Adrenal gland (tissue), 12 donors: ENCODE results near the gene TMEM174. TPM values are rescaled to one million over a fixed set of nuclear protein-coding genes. Genes with fewer than 3 reads are reported as not detected.
A peak's percentile ranks its signal among the peaks of the same experiment; 100 is the strongest.

ENCODE experiments used
- DNase-seq, 7 donors: peaks; one replicate each; pipeline ENCODE4 v3.0.0-alpha.2; 2019 to 2020
- H3K27ac ChIP-seq, 5 donors: fragments of 200-600 bp; sonication (generic) in 4 of 5; 1 replicate in 3 of 5; 2 replicates in 2 of 5; pipeline versions ENCODE4 v1.5.1 to v1.8.0; 2016 to 2020; ENCODE audit warnings: mild to moderate bottlenecking in 1 of 5
- H3K27me3 ChIP-seq: fragments of 200-600 bp; 2 replicates; pipeline ENCODE4 v1.8.0; 2021
- H3K36me3 ChIP-seq, 2 donors: fragments of 200-600 bp; replicated peaks in 1 of 2; 1 replicate in 1 of 2; 2 replicates in 1 of 2; pipeline versions ENCODE4 v1.5.1 to v1.8.0; 2018 to 2022
- H3K4me1 ChIP-seq, 2 donors: fragments of 200-600 bp; replicated peaks in 1 of 2; 1 replicate in 1 of 2; 2 replicates in 1 of 2; pipeline versions ENCODE4 v1.5.1 to v1.8.0; 2018 to 2021
- H3K4me3 ChIP-seq, 4 donors: fragments of 200-600 bp; sonication (generic) in 3 of 4; one replicate each; pipeline ENCODE4 v1.5.1; 2016 to 2018
- H3K9me3 ChIP-seq, 3 donors: fragments of 200-600 bp; sonication (generic) in 1 of 3; replicated peaks in 1 of 3; 1 replicate in 2 of 3; 2 replicates in 1 of 3; pipeline versions ENCODE4 v1.5.1 to v1.8.0; 2016 to 2021
- CTCF ChIP-seq, 6 experiments: fragments of 450-650 bp in 4 of 6; fragments of 200-600 bp in 2 of 6; sonication (generic) in 1 of 6; IDR thresholded peaks; 1 replicate in 5 of 6; 2 replicates in 1 of 6; pipeline versions ENCODE4 v1.5.1 to v1.8.0; 2016 to 2021; ENCODE audit warnings: antibody characterized with exemption in 6 of 6, mild to moderate bottlenecking in 2 of 6, moderate library complexity in 1 of 6
- POLR2A ChIP-seq, 2 donors: fragments of 450-650 bp; IDR thresholded peaks; one replicate each; pipeline ENCODE4 v1.6.1; 2017; ENCODE audit warnings: antibody characterized with exemption in 2 of 2, mild to moderate bottlenecking in 2 of 2, moderate library complexity in 1 of 2
- WGBS, 4 donors: extraction: QIAGEN DNeasy Blood & Tissue Kit in 2 of 4; methylation state at CpG; one replicate each; pipeline versions ENCODE4 v1.1.5 to v1.1.7; 2013 to 2017; 5-methylcytosine and 5-hydroxymethylcytosine counted together
- intact Hi-C, 2 donors: fragments of 100-400 bp; cut with DNase I; formaldehyde crosslinking; loops; one replicate each; pipeline versions ENCODE4 v1.14.1 to v1.15.0; 2022 to 2023
- polyA plus RNA-seq, 3 donors: library from polyadenylated mRNA; stranded (reverse); fragments of 200-250 nt in 2 of 3; fragments of 350-450 nt in 1 of 3; fragmentation: Illumina TruSeq in 1 of 3; extraction: RNeasy Lipid Tissue Mini Kit (QIAGEN cat#74804) in 1 of 3; gene quantifications; one replicate each; pipeline ENCODE4 v1.2.3, GENCODE V29; 2013 to 2014
- total RNA-seq, 9 donors: library from RNA; depleted of rRNA in 4 of 9; stranded (reverse); fragments of >200 nt in 4 of 9; fragments of 120-200 nt in 1 of 9; fragmentation: NEBNext Ultra II Directional in 1 of 9; extraction: Animal tissue kit (Norgen Biotek cat#: 25700) in 1 of 9; gene quantifications; one replicate each; pipeline versions ENCODE4 v1.1.0 to v1.2.4, GENCODE V29; 2013 to 2023
- donor health status: healthy with polysubstance abuse.
- donor health status: Bipolar disorder and iron deficiency.
- donor health status: DM: yes; HTN: yes; CAD: no.
- donor health status: DM: no; HTN: no; CAD: no.
- donor health status: DM: no; HTN: no; CAD: no.
- donor health status: DM: yes; HTN: yes; CAD: no.

TMEM174 gene
- total and polyA plus RNA-seq, 12 donors, result not detected

GRCh38 chr5:73186976-73187375, 14.0 kb downstream of the TMEM174 start:
- peaks cover 3% of the 10 kb centered on the region for H3K27me3 ChIP-seq
- H3K27ac ChIP-seq, result no peak overlapping the region
- H3K9me3 ChIP-seq, result no peaks in the 10 kb centered on the region
- no peaks in the 10 kb centered on the region for H3K36me3 ChIP-seq
- no peak overlapping the region for H3K4me3 ChIP-seq
- peaks cover 0 to 7% of the 10 kb centered on the region in 2 donors for H3K4me1 ChIP-seq
- TF ChIP-seq POLR2A (IDR thresholded peaks at IDR 0.05), result no peak
- no peak for TF ChIP-seq CTCF (IDR thresholded peaks at IDR 0.05)
- WGBS, 4 donors, result 78 to 84% (median 80%) methylated on average over 2 of the region's 2 CpGs
- no peak for DNase-seq
- intact Hi-C loops, result no loop called here

DNA sequence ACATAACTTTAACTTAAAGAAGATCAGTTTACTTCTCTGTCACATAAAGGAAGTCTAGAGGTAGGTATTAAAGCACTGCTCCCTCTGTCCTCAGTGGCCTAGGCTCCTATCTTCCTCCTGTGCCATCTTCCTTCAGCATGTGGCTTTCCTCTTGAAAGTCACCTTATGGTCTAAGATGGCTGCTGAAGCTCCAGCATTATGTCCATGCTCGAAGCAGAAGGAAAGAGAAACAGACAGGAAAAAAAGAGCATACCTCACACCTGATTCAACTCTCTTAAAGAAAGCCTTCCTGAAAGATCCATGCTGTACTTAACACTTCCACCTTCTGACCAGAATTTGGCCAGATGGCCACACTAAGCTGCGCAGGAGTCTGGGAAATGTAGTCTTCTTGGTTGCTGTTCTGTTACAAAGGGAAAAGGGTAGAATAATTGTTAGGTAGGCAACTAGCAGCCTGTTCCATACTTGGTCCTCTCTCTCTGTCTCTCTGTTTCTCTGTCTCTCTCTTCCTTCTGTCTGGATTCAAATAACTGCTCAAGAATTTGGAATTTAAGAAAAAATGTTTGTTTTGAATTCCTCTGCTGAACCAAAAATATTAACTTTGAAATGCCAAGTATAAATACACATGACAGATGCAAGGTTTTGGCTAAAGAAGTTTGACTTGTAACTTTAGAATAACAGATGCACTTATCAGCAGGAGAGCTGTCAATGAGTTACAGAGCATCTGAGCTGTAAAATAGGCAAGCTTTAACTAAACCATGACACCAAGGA, 16.0 kb downstream of the TMEM174 start:
- no peak overlapping the region for H3K27ac ChIP-seq
- no peaks in the 10 kb centered on the region for H3K27me3 ChIP-seq
- H3K4me3 ChIP-seq, result no peak overlapping the region
- 71 to 93% (median 77%) methylated on average over 2 of the region's 2 CpGs for WGBS, 4 donors
- peaks cover 0 to 7% of the 10 kb centered on the region in 2 donors for H3K4me1 ChIP-seq
- no peaks in the 10 kb centered on the region for H3K36me3 ChIP-seq
- DNase-seq, result no peak
- intact Hi-C loops, result no loop called here
- TF ChIP-seq POLR2A (IDR thresholded peaks at IDR 0.05) (no peak), CTCF (IDR thresholded peaks at IDR 0.05) (no peak)
- no peaks in the 10 kb centered on the region for H3K9me3 ChIP-seq

GRCh38 chr5:73189871-73190376, 16.9 kb downstream of the TMEM174 start:
- peaks cover 0 to 7% of the 10 kb centered on the region in 2 donors for H3K4me1 ChIP-seq
- peak in 5 of 7 donors; percentile 33 to 44 (median 38) for DNase-seq
- no peaks in the 10 kb centered on the region for H3K27me3 ChIP-seq
- H3K27ac ChIP-seq, result no peak overlapping the region
- WGBS, 4 donors, result 35 to 40% (median 40%) methylated on average over 6 of the region's 6 CpGs
- no peaks in the 10 kb centered on the region for H3K36me3 ChIP-seq
- intact Hi-C loops, result no loop called here
- TF ChIP-seq POLR2A (IDR thresholded peaks at IDR 0.05) (no peak), CTCF (IDR thresholded peaks at IDR 0.05) (no peak)
- H3K9me3 ChIP-seq, result no peaks in the 10 kb centered on the region
- H3K4me3 ChIP-seq, result peak overlapping the region in 1 of 4 donors; percentile 20

GRCh38 chr5:73192370-73192769, 19.4 kb downstream of the TMEM174 start:
- H3K4me3 ChIP-seq, result no peak overlapping the region
- no peak for DNase-seq
- no peak overlapping the region for H3K27ac ChIP-seq
- intact Hi-C loops, result no loop called here
- no peaks in the 10 kb centered on the region for H3K9me3 ChIP-seq
- TF ChIP-seq POLR2A (IDR thresholded peaks at IDR 0.05) (no peak), CTCF (IDR thresholded peaks at IDR 0.05) (no peak)
- H3K36me3 ChIP-seq, result no peaks in the 10 kb centered on the region
- WGBS, 4 donors, result 76 to 80% (median 79%) methylated on average over 4 of the region's 4 CpGs
- peaks cover 0 to 7% of the 10 kb centered on the region in 2 donors for H3K4me1 ChIP-seq
- H3K27me3 ChIP-seq, result no peaks in the 10 kb centered on the region
